ENCODE data around the gene MGAT3.

The MGAT3 gene

GRCh38 chr22:39445678-39446077, 11.1 kb upstream of the MGAT3 start:
- intact Hi-C loops (cut with DNase I) = no loop called here
- no peak for DNase-seq

- no peak for DNase-seq
- intact Hi-C loops (cut with DNase I) = no loop called here
Observed at GRCh38 chr22:39446239-39446721, 10.5 kb upstream of the MGAT3 start.

GRCh38 chr22:39448205-39449054, 8.4 kb upstream of the MGAT3 start:
- intact Hi-C loops (cut with DNase I) = no loop called here
- no peak for DNase-seq

GRCh38 chr22:39449708-39450107, 7.1 kb upstream of the MGAT3 start:
- intact Hi-C loops (cut with DNase I) = no loop called here
- no peak for DNase-seq

GRCh38 chr22:39450258-39450955, 6.4 kb upstream of the MGAT3 start:
- no peak for DNase-seq
- intact Hi-C loops (cut with DNase I) = no loop called here

- DNase-seq = no peak
- intact Hi-C loops (cut with DNase I) = no loop called here
Observed at GRCh38 chr22:39452740-39453040, 4.1 kb upstream of the MGAT3 start.

- intact Hi-C loops (cut with DNase I) = no loop called here
- no peak for DNase-seq
Observed at GRCh38 chr22:39453765-39454378, 2.9 kb upstream of the MGAT3 start.

- intact Hi-C loops (cut with DNase I) = no loop called here
- DNase-seq = no peak
Observed at GRCh38 chr22:39454385-39454871, 2.4 kb upstream of the MGAT3 start.

- intact Hi-C loops (cut with DNase I) = no loop called here
- no peak for DNase-seq
Observed at GRCh38 chr22:39457198-39457555, 365 bp downstream of the MGAT3 start.

GRCh38 chr22:39457556-39458443, 988 bp downstream of the MGAT3 start:
- DNase-seq = peak in 36 of 42 donors; percentile 47 to 84 (median 67)
- intact Hi-C loops (cut with DNase I) = no loop called here

- no peak for DNase-seq
- intact Hi-C loops (cut with DNase I) = no loop called here
Observed at GRCh38 chr22:39458444-39459083, 1.8 kb downstream of the MGAT3 start.

GRCh38 chr22:39459681-39460080, 2.9 kb downstream of the MGAT3 start:
- no peak for DNase-seq
- intact Hi-C loops (cut with DNase I) = no loop called here

- peak in 8 of 42 donors; percentile 36 to 73 (median 60) for DNase-seq
- intact Hi-C loops (cut with DNase I) = no loop called here
Observed at GRCh38 chr22:39462443-39463221, 5.8 kb downstream of the MGAT3 start.

- DNase-seq = no peak
- intact Hi-C loops (cut with DNase I) = no loop called here
Observed at GRCh38 chr22:39463277-39463676, 6.5 kb downstream of the MGAT3 start.

- intact Hi-C loops (cut with DNase I) = no loop called here
Observed at GRCh38 chr22:39463931-39464390, 7.1 kb downstream of the MGAT3 start.

GRCh38 chr22:39466228-39467006, 9.6 kb downstream of the MGAT3 start:
- peak in 1 of 42 donors; percentile 62 for DNase-seq
- intact Hi-C loops (cut with DNase I) = no loop called here

More at GRCh38 chr22:39463931-39464390, 7.1 kb downstream of the MGAT3 start:
- DNase-seq = peak; percentile 62 to 92 (median 79)

GRCh38 chr22:39467390-39467895, 10.6 kb downstream of the MGAT3 start:
- intact Hi-C loops (cut with DNase I) = no loop called here
- no peak for DNase-seq

All from head of caudate nucleus (tissue), 42 donors.